GM20000 (cell line): ENCODE data around the gene ANK3.

ENCODE experiments used
- DNase-seq: peaks from one replicate; pipeline ENCODE4 v3.0.0; 2012; ENCODE audit warnings: low spot score
- TF ChIP-seq, protein P1 (sequence below): IDR thresholded peaks from 2 replicates; pipeline ENCODE4 v1.5.1; 2012; ENCODE audit warnings: mild to moderate bottlenecking, control low read depth; ENCODE audit errors: extremely low read depth, missing control alignments

Gene ANK3

DNA sequence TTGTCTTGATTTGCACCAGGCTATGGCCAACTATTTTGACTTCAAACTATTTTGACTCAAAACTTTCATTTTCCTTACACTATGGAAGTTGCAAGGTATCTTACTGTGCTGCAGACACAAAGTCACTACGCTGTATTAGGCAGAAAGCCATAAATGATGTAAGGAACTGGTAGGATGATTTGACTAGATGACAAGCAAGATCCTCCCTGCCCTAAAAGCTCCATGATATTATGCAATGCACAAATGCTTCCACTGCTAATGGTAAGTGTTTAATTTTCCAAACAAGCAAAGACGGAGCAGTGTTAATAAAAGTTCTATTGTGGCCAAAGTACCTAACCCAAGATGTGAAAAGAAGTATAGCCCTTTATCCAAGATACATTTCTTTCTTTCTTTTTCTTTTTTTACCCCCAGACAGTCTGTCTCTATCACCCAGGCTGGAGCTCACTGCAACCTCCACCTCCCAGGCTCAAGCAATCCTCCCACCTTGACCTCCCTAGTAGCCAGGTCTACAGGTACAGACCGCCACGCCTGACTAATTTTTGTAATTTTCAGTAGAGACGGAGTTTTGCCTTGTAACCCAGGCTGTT is 98.2 kb downstream of the ANK3 start:
- no peak for DNase-seq
- TF ChIP-seq, protein P1, sequence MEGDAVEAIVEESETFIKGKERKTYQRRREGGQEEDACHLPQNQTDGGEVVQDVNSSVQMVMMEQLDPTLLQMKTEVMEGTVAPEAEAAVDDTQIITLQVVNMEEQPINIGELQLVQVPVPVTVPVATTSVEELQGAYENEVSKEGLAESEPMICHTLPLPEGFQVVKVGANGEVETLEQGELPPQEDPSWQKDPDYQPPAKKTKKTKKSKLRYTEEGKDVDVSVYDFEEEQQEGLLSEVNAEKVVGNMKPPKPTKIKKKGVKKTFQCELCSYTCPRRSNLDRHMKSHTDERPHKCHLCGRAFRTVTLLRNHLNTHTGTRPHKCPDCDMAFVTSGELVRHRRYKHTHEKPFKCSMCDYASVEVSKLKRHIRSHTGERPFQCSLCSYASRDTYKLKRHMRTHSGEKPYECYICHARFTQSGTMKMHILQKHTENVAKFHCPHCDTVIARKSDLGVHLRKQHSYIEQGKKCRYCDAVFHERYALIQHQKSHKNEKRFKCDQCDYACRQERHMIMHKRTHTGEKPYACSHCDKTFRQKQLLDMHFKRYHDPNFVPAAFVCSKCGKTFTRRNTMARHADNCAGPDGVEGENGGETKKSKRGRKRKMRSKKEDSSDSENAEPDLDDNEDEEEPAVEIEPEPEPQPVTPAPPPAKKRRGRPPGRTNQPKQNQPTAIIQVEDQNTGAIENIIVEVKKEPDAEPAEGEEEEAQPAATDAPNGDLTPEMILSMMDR = no peak

DNA sequence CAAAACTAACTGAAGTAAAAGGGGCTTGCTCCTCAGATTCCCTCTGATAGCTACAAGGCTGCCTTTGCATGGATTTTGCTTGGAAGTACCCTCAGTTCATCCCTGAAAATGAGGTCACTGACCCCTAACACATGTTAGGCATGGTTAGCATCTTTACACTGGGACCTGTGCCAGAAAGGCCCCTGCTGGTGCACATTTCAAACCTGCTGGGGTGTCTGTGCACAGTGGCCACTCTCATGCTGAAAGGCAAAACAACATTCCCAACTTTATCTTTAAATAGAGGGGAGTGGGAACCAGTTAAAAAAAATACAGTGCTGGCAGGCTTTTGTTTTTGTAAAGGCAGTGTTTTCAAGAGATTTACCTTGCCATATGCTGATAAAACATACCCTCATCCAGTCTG is 99.1 kb downstream of the ANK3 start:
- TF ChIP-seq, protein P1 = no peak
- no peak for DNase-seq

DNA sequence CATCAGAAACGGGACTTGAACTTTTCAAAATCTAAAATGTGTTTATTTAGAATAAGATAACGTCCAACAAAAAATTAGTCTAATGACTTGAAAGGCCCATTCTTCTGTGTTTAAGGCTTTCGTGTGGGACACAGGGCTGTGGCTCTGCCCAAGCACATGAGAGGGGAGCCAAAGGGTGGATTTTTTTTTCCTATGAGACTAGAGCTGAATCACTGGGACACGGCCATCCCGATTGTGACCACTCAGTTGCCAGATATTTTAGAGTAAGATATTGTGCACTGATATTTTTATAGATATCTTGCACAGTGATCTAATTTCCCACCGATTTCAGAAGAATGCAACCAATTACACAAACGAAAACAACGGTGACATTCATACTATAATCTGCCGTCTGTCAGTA is 99.9 kb downstream of the ANK3 start:
- TF ChIP-seq, protein P1 = no peak
- DNase-seq = no peak

DNA sequence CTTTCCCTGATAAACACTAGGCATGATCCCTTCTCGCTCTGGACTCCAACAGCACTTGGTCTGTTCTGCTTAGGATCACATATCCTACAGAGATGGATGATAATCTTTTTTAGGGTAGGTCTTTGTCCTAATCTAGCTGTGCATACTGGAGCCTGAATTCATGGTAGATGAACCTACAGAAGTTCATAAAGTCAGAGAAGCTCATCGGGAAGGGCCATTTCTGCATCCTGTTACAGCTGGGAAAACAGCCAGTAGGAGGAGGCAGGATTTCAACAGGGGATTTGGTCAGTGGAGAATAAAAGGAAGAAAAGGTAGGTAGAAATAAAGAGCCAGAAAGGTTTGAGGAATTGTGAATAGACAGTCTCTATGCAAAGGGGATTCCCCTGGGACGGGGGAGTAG is 101.4 kb downstream of the ANK3 start:
- TF ChIP-seq, protein P1 = no peak
- no peak for DNase-seq

DNA sequence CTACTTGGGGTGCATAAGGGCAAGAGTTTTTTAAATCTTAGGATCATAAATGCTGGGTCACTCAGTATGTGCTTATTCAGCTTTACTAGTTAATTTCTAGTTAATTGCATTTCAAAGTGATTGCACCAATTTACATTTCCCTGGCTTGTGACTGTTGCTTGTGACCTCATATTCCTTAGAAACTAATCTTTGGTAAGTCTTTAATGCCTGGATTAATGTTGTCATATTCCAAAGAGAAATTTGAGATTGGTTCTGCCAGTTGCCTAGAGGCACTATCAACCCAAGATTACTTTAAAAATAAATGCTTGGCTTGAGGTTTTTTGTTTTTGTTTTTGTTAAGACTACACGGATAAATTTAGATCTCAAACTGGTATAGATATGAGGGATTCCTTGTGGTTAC is 103.1 kb downstream of the ANK3 start:
- TF ChIP-seq, protein P1 = no peak
- no peak for DNase-seq

DNA sequence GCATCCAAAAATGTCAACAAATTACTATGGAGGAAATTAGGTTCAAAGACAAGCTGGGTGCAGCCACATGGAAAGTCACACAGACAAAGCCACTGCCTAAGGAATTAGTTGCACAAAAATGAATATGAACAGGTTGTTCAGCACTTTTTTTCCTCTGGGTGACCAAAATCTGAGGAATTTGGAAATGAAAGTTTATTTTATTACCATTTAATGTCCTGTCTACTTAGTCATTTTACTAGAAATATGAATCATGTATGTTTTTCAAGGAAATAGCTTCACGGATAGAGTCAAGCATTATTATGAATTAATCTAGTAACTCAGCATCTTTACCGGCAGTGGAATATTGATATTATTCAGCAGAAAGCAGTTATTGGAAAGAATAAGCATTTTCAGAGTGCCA is 106.3 kb downstream of the ANK3 start:
- DNase-seq = no peak
- TF ChIP-seq, protein P1 = no peak

DNA sequence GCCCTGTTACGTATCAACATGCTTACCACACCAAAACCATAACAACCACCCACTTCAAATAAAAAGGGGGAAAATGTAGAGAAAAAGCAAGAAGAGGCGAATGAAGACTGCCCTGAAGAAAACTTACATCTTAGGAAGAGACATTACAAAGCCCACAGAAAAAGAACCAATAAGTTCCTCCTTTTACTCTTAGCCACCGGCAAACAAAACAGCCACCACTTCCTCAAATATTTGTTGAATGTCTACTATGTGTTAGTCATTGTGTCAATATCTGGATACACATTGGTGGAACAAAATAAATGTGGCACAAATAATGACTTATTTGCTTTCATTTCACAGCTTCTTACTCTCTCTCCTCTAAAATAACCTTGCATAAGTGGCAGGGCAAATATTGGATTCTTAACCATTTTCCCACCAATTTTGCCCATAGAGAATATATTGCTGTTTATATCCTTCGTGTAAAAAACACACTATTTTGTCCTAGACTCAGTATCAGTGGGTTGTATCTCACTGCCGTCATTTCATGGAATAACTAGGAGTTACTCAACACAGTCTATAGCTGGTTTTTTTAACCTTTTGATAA is 106.8 kb downstream of the ANK3 start:
- TF ChIP-seq, protein P1 = no peak
- DNase-seq = no peak
